ENCODE measurements around the gene ATL3. TPM values are rescaled to one million over a fixed set of nuclear protein-coding genes. Genes with fewer than 3 reads are reported as not detected.
A peak's percentile ranks its signal among the peaks of the same experiment; 100 is the strongest.

The ATL3 gene
- total RNA-seq, 1 experiment from 2014 or later = 32.3 TPM

DNA sequence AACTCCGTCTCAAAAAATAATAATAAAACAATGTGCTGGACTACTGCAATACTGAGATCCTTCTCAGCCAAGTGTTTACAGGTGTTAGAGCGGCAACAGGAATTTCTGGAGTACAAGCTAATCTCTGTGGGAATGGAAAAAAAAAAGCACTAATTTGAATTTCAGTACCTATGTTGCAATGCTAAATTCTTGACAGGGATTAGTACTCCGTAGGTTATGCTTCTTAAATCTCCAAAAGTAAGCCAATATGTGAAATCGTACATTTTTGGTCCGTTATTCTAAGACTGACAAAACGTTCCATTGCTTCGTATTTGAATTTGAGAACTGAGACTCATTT, 1.1 kb downstream of the ATL3 start:
- H4K20me1 ChIP-seq (ENCODE audit: insufficient read depth) = no peaks in the 10 kb centered on the region
- RAD21 ChIA-PET (ENCODE audit: low non-redundant PET in 1 of 2, low total read pairs in 2 of 2, uncharacterized antibody in 2 of 2, unreplicated experiment in 2 of 2) = no interaction called here
- peak overlapping the region; percentile 83; the same call in 1 of the 2 replicates for H3K27ac ChIP-seq (ENCODE audit: low read depth, low read length)
- H3K36me3 ChIP-seq (ENCODE audit: control insufficient read depth in 1 of 2, insufficient read depth in 2 of 2, low read length in 2 of 2) = no peaks in the 10 kb centered on the region
- H3K9ac ChIP-seq (ENCODE audit: low read length) = peak overlapping the region; percentile 76
- TF ChIP-seq CEBPB (IDR thresholded peaks at IDR 0.05; ENCODE audit: low read depth) (no peak), YY1 (IDR thresholded peaks at IDR 0.05; ENCODE audit: extremely low read depth, insufficient replicate concordance, low read depth, low read length) (no peak)
- H2AFZ ChIP-seq (ENCODE audit: low read depth, low read length, poor library complexity, severe bottlenecking) = no peak overlapping the region
- H3K4me3 ChIP-seq (replicated peaks in 1 of 2; ENCODE audit: low read depth in 1 of 2, low read length in 2 of 2) = peak overlapping the region; percentile 50 to 60
- DNase-seq (ENCODE audit: low read depth, low spot score) (no peak), ATAC-seq (no peak)
- peak overlapping the region; percentile 86 for H3K4me2 ChIP-seq (ENCODE audit: low read length)
- POLR2A ChIA-PET = interaction anchor here (4.3 kb wide), 1 partner anchor 12 kb away, joined by 24 read pairs; the partner anchor contains the start of gene RTN3
- no peaks in the 10 kb centered on the region for H3K27me3 ChIP-seq (ENCODE audit: insufficient read depth, low read length)
- CTCF ChIA-PET = interaction anchor here (2.1 kb wide), 1 partner anchor 11 kb away, joined by 7 read pairs; the partner anchor contains the start of gene RTN3
- peaks cover 56% of the 10 kb centered on the region for H3K79me2 ChIP-seq (ENCODE audit: insufficient read depth, low read length)
- no peaks in the 10 kb centered on the region for H3K9me3 ChIP-seq (ENCODE audit: control insufficient read depth in 1 of 2, insufficient read depth in 1 of 2, low read depth in 1 of 2, low read length in 2 of 2)
- peaks cover 25 to 55% of the 10 kb centered on the region in 2 experiments for H3K4me1 ChIP-seq (ENCODE audit: control insufficient read depth in 1 of 2, insufficient read depth in 2 of 2, low read length in 2 of 2)
- BruUV-seq (replicated peaks) = TSS peak; percentile 72
- no peaks in the 10 kb centered on the region for H3K9me2 ChIP-seq (ENCODE audit: insufficient read depth)
- intact Hi-C loops (cut with micrococcal nuclease) = no loop called here

DNA sequence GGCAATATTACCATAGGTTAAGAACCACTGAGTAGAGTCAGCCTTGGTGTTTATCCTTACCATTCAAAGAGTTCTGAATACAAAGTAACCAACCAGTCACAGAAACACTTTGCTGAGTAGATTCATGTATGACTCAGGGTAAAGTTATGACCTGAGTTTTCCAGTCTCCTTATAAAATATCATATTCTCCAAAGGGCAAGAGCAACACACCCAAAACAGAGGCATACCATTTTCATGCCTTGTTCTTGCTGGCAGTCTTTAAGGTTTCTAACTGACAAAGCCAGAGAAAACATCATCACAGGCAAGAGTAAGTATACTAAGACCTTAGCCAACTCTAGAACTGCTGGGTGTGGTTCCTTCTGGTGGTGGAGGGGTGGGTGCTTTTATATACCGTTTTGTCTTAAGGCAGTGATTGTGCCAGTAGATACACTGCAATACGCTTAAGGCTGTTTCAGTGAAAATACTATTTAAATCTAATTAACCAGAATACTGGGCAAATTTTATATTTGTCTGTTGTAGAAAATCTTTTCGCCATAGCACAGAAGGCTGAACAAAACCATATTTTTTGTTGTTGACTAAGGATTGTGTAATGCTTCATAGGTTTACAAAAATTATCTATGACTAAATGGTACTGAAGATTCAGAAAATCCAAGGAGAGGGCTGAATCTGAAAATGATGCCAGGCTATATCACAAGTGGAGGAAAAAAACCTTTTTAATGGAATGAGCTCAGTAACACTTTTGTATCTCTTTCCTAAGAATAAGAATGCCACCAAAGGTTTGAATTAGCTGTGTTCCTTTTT, 3.0 kb downstream of the ATL3 start:
- H4K20me1 ChIP-seq (ENCODE audit: insufficient read depth) = no peaks in the 10 kb centered on the region
- POLR2A ChIA-PET = no interaction called here

More for the DNA sequence above, 3.0 kb downstream of the ATL3 start:
- Histone ChIP-seq H3K4me1 (ENCODE audit: control insufficient read depth in 1 of 2, insufficient read depth in 2 of 2, low read length in 2 of 2) (peaks cover 30 to 71% of the 10 kb centered on the region in 2 experiments), H3K4me2 (ENCODE audit: low read length) (peak overlapping the region; percentile 86), H2AFZ (ENCODE audit: low read depth, low read length, poor library complexity, severe bottlenecking) (no peak overlapping the region), H3K4me3 (replicated peaks in 1 of 2; ENCODE audit: low read depth in 1 of 2, low read length in 2 of 2) (peak overlapping the region in 1 of 2 experiments; percentile 31; a peak in 2 of 4 replicates), H3K79me2 (ENCODE audit: insufficient read depth, low read length) (peaks cover 75% of the 10 kb centered on the region), H3K36me3 (ENCODE audit: control insufficient read depth in 1 of 2, insufficient read depth in 2 of 2, low read length in 2 of 2) (no peaks in the 10 kb centered on the region), H3K27me3 (ENCODE audit: insufficient read depth, low read length) (no peaks in the 10 kb centered on the region), H3K9me3 (ENCODE audit: control insufficient read depth in 1 of 2, insufficient read depth in 1 of 2, low read depth in 1 of 2, low read length in 2 of 2) (no peaks in the 10 kb centered on the region), H3K9ac (ENCODE audit: low read length) (peak overlapping the region; percentile 42), H3K27ac (ENCODE audit: low read depth, low read length) (peak overlapping the region; percentile 63), H3K9me2 (ENCODE audit: insufficient read depth) (no peaks in the 10 kb centered on the region)
- CTCF ChIA-PET = no interaction called here
- BruUV-seq (replicated peaks) = no TSS peak
- TF ChIP-seq JUND (IDR thresholded peaks at IDR 0.05) (peak; percentile 86), FOSL1 (IDR thresholded peaks at IDR 0.05; ENCODE audit: low read depth) (peak; percentile 86), EGR1 (IDR thresholded peaks at IDR 0.05; ENCODE audit: low read depth) (0 out of 2 replicates have a peak, but pooled peaks have one; percentile 13), POLR2AphosphoS5 (IDR thresholded peaks at IDR 0.05; ENCODE audit: low read depth, low read length) (peak; percentile 32; the same call in 1 of the 2 replicates), CEBPB (IDR thresholded peaks at IDR 0.05; ENCODE audit: low read depth) (peak; percentile 14), YY1 (IDR thresholded peaks at IDR 0.05; ENCODE audit: extremely low read depth, insufficient replicate concordance, low read depth, low read length) (no peak), POLR2A (IDR thresholded peaks at IDR 0.05; ENCODE audit: borderline replicate concordance, extremely low read depth, insufficient read depth, insufficient read length) (no peak), ELF1 (IDR thresholded peaks at IDR 0.05; ENCODE audit: borderline replicate concordance, low read depth) (no peak), RAD21 (IDR thresholded peaks at IDR 0.05; ENCODE audit: low read depth) (no peak), CBX3 (IDR thresholded peaks at IDR 0.05; ENCODE audit: low read depth) (no peak; the same call in 1 of the 2 replicates), SP1 (IDR thresholded peaks at IDR 0.05; ENCODE audit: low read depth) (peak; percentile 62), EZH2phosphoT487 (IDR thresholded peaks at IDR 0.05; ENCODE audit: borderline replicate concordance) (no peak), SRF (IDR thresholded peaks at IDR 0.05; ENCODE audit: low read depth) (no peak)
- TF ChIP-seq, protein P1, sequence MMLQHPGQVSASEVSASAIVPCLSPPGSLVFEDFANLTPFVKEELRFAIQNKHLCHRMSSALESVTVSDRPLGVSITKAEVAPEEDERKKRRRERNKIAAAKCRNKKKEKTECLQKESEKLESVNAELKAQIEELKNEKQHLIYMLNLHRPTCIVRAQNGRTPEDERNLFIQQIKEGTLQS (IDR thresholded peaks at IDR 0.05) = no peak
- TF ChIP-seq, protein P2, sequence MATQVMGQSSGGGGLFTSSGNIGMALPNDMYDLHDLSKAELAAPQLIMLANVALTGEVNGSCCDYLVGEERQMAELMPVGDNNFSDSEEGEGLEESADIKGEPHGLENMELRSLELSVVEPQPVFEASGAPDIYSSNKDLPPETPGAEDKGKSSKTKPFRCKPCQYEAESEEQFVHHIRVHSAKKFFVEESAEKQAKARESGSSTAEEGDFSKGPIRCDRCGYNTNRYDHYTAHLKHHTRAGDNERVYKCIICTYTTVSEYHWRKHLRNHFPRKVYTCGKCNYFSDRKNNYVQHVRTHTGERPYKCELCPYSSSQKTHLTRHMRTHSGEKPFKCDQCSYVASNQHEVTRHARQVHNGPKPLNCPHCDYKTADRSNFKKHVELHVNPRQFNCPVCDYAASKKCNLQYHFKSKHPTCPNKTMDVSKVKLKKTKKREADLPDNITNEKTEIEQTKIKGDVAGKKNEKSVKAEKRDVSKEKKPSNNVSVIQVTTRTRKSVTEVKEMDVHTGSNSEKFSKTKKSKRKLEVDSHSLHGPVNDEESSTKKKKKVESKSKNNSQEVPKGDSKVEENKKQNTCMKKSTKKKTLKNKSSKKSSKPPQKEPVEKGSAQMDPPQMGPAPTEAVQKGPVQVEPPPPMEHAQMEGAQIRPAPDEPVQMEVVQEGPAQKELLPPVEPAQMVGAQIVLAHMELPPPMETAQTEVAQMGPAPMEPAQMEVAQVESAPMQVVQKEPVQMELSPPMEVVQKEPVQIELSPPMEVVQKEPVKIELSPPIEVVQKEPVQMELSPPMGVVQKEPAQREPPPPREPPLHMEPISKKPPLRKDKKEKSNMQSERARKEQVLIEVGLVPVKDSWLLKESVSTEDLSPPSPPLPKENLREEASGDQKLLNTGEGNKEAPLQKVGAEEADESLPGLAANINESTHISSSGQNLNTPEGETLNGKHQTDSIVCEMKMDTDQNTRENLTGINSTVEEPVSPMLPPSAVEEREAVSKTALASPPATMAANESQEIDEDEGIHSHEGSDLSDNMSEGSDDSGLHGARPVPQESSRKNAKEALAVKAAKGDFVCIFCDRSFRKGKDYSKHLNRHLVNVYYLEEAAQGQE (IDR thresholded peaks at IDR 0.05; ENCODE audit: low read depth) = no peak
- intact Hi-C loops (cut with micrococcal nuclease) = no loop called here
- RAD21 ChIA-PET (ENCODE audit: low non-redundant PET in 1 of 2, low total read pairs in 2 of 2, uncharacterized antibody in 2 of 2, unreplicated experiment in 2 of 2) = no interaction called here
- peak; percentile 31 for ATAC-seq
- peak; percentile 68 for DNase-seq (ENCODE audit: low read depth, low spot score)
